CD4-positive, alpha-beta T cell treated with Interleukin-17A for 4 hours (primary cell): ENCODE measurements around the gene RNF183.
"Not testable (repeated sequence)": the region's sequence is repeated elsewhere in the genome, so short reads cannot be mapped to it uniquely, and the experiment has no call there.

ENCODE experiments used
- DNase-seq: peaks from one replicate; pipeline ENCODE4 v3.0.0-alpha.2; 2020; ENCODE audit warnings: mixed read lengths

RNF183 gene

DNA sequence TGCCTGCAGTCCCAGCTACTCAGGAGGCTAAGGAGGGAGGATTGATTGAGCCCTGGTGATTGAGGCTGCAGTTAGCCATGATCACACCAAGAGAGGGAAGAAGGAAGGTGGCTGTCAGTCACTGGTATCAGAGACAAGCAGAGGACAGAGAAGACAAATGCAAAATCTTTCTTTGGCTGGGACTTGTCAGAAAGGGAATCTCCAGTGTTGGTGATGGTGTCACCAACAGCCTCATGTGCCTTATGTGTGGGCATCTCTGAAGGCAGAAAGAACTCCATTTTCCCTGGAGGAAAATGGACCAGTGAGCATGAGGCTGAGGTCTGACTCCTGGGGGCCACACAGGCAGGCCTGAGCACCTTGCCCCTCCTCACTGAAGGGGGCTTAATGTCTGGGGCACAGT lies 12.1 kb upstream of the RNF183 start:
- no peak for DNase-seq

DNA sequence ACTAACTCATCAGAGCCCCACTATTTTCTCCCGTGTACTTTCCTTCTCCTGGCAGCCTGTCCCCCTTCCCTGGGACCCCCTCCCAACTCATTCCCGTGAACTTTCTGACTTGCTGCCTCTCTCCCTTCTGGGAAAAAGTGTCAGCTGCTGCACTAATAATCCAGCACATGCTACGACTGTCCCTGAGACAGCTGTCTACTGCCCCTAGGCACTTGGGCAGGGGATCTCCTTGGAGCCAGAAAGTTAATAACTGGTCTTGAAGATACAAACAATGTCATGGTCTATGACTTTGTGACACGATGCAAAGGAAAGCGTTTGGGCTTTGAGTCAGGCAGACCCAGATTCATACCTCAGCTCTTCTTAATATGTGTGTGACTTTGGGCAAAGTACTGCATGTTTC lies 10.1 kb upstream of the RNF183 start:
- DNase-seq, result no peak

DNA sequence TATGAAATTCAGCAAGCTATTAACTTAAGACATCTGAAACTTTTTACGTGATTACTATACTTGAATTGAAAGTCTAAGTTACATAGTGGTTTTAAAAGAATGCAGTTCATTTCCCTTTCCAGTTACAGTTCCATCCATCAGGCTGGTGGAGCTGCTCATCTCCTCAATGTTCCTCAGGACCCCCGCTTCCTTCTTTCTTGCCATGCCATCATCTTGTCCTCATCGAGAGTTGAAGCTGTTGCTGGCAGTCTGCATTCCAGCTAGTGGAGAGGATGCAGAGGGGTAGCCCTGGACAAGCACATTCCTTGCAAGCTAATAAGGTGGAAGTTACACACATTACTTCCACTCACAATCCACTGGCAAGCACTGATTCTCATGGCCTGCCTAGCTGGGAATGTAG lies 8.8 kb upstream of the RNF183 start:
- DNase-seq, result no peak

- DNase-seq, result no peak
These were observed 7.4 kb upstream of the RNF183 start for GRCh38 chr9:113310538-113310937.

DNA sequence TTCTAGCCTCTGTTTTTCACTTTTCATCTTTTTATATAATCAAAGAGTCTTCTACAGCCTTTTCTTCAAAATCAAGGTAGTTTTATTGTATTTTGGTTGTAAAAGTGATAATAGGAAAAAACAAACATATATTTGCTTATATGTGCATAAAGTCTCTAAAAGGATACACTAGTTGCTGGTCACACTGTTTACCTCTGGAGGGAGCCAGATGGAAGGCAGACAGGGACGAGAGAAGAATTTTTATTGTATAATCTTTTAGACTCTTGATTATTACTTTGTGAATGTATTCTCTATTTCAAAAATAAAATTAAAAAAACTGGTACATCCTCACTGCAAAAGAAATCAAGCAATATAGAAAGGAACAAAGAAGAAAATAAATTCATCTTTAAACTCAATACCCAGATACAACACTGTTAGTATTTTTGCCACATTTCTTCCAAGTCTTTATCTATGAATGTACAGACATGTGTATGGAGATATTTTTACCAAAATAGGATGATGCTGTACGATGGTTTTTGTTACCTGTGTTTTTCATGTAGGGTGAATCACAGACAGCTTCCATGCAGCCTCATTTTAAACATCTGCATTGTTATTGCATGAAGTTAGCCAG lies 6.1 kb upstream of the RNF183 start:
- peak; percentile 39 for DNase-seq

- DNase-seq, result no peak
These were observed 4.3 kb upstream of the RNF183 start for GRCh38 chr9:113307396-113307975.

GRCh38 chr9:113306566-113306965 lies 3.4 kb upstream of the RNF183 start:
- DNase-seq, result no peak

DNA sequence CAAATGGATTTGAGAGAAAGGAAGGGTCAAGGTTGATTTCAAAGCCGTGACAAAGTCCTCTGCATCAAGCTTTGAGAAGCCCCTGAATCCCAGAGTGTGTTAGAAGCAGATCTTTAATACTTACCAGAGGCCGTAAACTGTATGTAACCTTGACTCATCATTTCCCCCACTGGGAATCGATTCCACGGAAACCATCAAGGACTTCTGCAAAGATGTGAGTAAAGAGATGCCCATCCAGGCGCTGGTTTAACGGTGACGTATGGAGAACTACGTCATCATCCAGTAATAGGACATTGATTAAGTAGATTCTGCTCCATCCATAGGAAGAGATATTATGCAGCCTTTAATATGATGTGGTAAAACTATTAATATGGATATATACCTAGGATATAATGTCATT lies 1.6 kb downstream of the RNF183 start:
- DNase-seq, result no peak

GRCh38 chr9:113299800-113300292 lies 3.3 kb downstream of the RNF183 start:
- no peak for DNase-seq

DNA sequence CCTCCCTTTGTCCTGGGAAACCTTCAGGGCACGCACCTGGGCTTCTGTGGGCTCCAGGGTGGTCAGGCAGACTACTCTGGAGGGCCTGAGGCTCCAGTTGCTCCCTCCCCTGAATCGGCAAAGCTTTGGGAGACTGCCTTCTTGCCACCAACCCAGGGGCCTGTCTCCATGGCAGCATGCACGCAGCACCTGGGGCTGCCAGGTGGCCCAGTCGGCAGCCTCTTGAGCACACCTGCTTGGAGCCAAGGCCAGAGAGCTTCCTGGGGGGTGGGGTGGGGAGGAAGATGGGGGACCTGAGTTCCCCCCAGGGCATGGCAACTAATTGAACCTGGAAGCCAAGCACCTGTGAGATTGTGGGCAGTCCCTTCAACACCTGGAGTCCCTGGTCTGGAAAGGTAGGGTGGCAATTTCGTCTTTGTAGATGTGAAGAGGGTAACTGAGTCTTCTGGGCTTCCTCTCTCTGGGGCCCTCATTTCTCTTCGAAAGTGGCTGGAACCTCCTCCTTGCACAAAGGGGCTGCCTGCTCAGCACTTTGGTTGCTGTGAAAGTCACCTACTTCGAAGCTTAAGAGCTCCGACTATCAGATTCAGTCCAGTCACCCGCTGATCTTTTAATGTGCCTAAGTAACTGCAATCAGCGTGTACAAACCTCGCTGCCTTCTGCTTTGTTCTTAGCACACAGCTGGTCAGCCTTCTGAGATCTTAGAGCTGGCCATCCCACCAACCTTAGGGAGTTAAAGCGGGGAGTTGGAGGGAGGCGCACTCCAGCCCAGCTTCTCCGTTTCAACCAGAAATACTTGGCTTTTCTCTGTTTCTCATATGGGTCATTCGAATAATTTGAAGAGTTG lies 4.0 kb downstream of the RNF183 start:
- DNase-seq, result no peak

DNA sequence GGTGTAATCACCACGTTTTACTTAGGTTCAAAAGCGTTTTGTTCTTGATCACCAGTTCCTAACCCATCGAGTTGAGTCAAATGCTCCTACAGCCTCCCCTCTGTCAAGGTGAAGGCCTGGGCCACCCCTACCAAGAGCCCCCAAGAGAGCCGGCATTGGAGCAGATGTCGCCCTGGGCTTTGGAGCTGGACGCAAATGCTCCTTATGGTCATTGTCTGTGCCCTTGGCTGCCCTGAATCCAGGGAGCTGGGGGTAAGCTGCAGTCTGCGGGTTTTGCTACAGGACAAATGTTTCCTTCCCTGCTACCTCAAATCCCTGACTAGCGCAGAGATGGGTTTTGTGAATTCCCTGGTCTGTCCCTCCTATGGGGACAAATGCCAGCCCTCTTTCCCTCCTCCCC lies 4.9 kb downstream of the RNF183 start:
- DNase-seq, result no peak

GRCh38 chr9:113296796-113297558 lies 6.2 kb downstream of the RNF183 start:
- DNase-seq, result no peak

DNA sequence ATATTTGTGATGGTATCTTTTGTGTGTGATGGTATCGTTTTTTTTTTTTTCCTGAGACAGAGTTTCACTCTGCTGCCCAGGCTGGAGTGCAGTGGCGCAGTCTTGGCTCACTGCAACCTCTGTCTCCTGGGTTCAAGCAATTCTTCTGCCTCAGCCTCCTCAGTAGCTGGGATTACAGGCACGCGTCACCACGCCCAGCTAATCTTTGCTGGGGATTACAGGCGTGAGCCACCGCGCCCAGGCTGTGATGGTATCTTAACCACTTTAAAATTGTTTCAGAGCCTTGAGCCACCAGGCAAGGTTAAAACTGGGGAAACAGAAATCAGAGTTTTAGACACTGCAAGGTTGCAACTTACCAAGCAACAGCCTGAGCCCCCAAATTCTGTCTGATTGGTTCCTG lies 6.9 kb downstream of the RNF183 start:
- not testable (repeated sequence) for DNase-seq

DNA sequence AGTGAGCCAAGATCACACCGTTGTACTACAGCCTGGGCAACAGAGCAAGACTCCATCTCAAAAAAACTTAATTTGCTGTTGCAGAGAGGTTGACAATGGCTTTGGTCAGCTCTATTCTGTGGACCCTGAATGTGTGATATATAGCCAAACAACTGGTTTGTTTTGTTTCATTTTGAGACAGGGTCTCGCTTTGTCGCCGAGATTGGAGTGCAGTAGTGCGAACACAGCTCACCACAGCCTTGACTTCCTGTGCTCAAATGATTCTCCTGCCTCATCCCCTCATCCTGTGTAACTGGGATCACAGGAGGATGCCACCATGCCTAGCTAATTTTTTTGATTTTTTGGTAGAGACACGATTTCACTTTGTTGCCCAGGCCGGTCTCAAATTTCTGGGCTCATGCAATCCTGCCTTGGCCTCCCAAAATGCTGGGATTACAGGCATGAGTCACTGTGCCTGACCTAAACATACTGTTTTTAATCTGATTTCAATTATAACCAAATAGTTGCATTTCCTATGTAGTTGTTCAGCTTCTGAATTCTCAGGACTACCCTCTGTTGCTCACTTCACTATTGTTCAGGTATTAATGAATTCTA lies 9.8 kb downstream of the RNF183 start:
- DNase-seq, result no peak

- DNase-seq, result no peak
These were observed 13.0 kb downstream of the RNF183 start for GRCh38 chr9:113290052-113290607.

DNA sequence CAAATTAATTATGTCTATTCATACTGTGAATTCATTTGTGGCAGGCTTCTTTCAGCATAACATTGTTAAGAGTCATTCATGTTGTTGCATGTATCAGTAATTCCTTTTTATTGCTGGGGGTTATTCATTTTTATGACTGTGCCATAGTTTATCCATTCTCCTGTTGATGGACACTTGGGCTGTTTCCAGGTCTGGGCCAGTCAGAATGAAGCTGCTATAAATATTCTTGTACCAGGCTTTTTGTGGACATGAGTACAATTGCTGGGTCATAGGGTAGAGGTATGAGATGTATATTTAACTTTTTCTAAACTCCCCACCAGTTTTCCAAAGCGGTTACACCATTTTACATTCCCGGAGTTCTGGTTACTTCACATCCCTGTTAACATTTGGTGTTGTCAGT lies 14.1 kb downstream of the RNF183 start:
- no peak for DNase-seq

GRCh38 chr9:113281356-113281755 lies 21.8 kb downstream of the RNF183 start:
- no peak for DNase-seq

DNA sequence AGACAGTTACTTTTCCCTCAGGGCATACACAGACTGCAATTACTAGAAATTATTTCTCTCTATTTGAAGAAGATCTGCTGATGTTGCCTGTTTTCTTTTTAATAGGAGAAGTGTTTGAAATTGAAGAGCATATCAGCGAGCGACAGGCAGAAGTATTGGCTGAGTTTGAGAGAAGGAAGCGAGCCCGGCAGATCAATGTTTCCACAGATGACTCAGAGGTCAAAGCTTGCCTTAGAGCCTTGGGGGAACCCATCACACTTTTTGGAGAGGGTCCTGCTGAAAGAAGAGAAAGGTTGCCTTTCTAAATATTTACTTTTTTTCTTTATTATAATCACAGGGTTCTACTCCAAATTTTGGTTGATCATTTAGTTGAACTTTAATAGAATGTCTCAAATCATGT lies 24.3 kb downstream of the RNF183 start:
- DNase-seq, result no peak

DNA sequence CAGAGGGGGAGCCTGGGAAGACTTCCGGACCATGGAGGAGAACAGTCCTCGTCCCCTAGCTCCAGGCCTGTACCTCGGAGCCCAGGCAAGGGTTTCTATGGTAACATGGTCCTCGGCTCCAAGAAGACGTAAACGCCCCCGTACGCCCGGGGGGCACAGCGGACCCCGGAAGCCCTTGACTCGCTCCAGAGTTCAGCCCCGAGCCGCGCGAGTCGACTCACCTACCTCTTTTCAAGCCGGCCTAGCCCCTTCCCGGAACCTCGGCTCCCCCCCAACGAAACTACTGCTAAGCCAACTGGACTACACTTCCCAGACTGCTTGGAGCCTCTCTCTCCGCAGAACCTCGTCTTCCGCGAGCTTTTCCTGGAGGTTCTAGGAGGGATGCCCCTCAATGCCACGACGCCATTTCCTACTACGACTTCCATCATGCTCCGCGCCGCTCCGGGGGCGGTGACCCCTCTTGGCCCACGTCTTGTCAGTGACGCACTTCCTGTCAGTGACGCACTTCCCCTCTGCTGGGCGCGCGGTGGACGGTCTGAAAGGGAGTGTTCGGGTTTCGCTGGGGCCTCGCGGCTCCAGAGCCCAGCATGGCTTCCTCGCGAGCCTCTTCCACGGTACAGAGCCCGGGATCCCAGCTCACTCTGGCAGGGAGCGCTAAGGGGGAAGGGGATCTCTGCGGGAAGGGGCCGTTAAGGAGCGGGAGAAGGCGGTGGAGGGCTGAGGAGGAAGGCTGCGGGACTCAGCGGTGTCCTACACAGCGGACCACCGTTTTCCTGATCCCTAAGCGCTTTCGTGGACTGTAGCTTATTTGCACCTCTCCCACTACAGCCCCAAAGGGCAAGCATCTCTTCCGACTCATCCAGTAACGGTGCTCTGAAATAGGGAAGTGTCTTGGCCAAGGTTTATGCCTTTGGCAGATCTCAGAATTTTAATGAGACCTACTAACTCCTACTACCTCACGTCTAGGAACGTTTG lies 27.7 kb downstream of the RNF183 start, which contains the start of the genes CDC26 and PRPF4:
TSS of gene CDC26 (minus strand) at position 416 of the 975 bp plus-strand sequence. CDS start 3,065 bp downstream, outside the sequence.
TSS of gene PRPF4 (plus strand) at position 502 of the 975 bp plus-strand sequence. CDS start at position 588, 86 bp downstream.
- DNase-seq, result peak; percentile 96

DNA sequence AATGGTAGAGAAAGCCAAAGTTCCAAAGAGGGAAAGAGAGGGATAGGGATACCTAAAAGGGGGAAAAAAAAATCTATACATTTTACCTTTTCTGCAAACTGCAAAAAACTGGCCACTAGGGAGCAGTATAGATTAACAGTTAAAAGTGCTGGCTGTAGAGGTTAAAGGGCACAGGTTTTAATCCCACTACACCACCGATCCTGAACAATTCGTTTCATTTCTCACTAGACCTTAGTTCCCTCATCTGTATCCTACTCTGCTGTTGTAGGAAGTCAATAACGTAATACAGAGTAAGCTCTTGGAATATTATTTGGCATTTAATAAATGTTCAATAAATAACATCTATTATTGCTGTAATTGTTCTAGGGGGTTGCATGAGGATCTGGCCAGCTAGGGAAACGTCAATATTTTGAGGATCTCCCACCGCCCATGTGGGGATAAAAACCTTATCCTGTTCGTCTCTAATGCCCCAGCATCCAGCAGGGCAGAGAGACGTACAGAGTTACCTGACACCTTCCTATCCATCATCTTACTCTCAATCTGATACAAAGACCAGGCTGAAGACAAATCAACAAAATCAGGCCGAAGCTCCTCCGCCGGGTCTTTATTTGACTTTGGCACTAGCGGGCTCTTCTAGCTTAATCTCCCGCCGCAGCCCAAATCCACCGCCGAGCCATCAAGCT lies 28.6 kb downstream of the RNF183 start:
- peak; percentile 28 for DNase-seq
